Osteocyte (in vitro differentiated cells): ENCODE results near the gene PAX2. TPM values are rescaled to one million over a fixed set of nuclear protein-coding genes. Genes with fewer than 3 reads are reported as not detected.

ENCODE experiments used
- DNase-seq: peaks from one replicate; pipeline ENCODE4 v3.0.0; 2021; ENCODE audit warnings: mixed read lengths; ENCODE audit not compliant: unreplicated experiment; ENCODE audit errors: extremely low spot score
- H3K27ac Mint-ChIP-seq: one replicate; pipeline ENCODE4 v1.8.0; 2021; ENCODE audit warnings: mild to moderate bottlenecking, mixed read lengths; ENCODE audit not compliant: unreplicated experiment
- H3K27me3 Mint-ChIP-seq: one replicate; pipeline ENCODE4 v1.8.0; 2021; ENCODE audit warnings: mixed read lengths; ENCODE audit not compliant: unreplicated experiment
- H3K36me3 Mint-ChIP-seq: one replicate; pipeline ENCODE4 v1.8.0; 2021; ENCODE audit warnings: mixed read lengths; ENCODE audit not compliant: unreplicated experiment
- H3K4me1 Mint-ChIP-seq: one replicate; pipeline ENCODE4 v1.8.0; 2021; ENCODE audit warnings: mixed read lengths; ENCODE audit not compliant: unreplicated experiment
- H3K4me3 Mint-ChIP-seq: one replicate; pipeline ENCODE4 v1.8.0; 2021; ENCODE audit warnings: mild to moderate bottlenecking, moderate library complexity, mixed read lengths; ENCODE audit not compliant: unreplicated experiment
- H3K9me3 Mint-ChIP-seq: one replicate; pipeline ENCODE4 v1.8.0; 2021; ENCODE audit warnings: mixed read lengths; ENCODE audit not compliant: unreplicated experiment
- total RNA-seq: library from RNA; stranded (reverse); gene quantifications from 2 replicates; pipeline ENCODE4 v1.2.1, GENCODE V29; 2021
- TF ChIP-seq, protein P1 (sequence below): fragments of 200-600 bp; sonication (generic); IDR thresholded peaks from 2 replicates; pipeline ENCODE4 v1.5.0; 2021; ENCODE audit warnings: antibody characterized with exemption, mild to moderate bottlenecking, moderate library complexity

PAX2 gene
- total RNA-seq, 1 donor from 2014 or later, result 0.30 TPM

DNA sequence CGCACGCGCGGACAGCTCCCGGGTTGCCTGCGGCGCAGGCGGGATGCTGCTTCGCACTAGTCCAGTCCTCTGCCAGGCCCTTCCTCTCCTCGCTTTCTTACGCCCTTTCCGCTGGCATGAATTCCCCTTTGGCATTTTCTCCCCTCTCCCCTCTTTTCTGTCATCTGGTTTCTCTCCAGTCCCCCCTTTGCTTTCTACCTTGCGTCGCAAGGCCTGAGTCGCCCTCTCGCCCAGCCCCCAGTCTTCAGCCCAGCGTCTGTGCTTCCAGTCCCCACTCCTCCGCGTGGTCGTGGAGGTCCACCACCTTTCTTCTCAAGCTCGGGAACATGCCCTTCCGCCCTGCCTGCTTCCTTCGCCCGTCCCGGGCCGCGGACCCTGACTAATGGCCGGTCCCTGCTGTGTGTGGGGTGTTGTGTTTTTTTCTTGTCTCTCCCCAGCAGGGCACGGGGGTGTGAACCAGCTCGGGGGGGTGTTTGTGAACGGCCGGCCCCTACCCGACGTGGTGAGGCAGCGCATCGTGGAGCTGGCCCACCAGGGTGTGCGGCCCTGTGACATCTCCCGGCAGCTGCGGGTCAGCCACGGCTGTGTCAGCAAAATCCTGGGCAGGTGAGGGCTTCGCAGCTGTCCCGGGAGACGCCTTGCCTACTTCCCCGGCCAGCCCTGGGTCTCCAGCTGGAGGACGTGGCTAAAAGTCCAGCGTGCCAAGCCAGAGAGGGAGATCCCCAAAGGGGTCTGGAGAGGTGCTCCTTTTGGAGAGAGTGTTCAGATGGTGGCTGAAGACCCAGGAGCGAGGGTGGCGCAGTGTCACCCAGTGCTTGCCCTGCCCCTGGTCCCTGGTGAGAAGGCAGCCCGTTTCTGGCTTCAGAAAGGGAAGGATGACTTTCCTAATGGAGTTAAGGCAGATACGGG, 4.2 kb downstream of the PAX2 start:
- Mint-ChIP-seq H3K36me3 (no peaks in the 10 kb centered on the region), H3K4me1 (peaks cover 37% of the 10 kb centered on the region), H3K9me3 (no peaks in the 10 kb centered on the region), H3K27me3 (peaks cover 89% of the 10 kb centered on the region), H3K4me3 (no peak overlapping the region), H3K27ac (no peak overlapping the region)
- no peak for DNase-seq
- TF ChIP-seq, protein P1, sequence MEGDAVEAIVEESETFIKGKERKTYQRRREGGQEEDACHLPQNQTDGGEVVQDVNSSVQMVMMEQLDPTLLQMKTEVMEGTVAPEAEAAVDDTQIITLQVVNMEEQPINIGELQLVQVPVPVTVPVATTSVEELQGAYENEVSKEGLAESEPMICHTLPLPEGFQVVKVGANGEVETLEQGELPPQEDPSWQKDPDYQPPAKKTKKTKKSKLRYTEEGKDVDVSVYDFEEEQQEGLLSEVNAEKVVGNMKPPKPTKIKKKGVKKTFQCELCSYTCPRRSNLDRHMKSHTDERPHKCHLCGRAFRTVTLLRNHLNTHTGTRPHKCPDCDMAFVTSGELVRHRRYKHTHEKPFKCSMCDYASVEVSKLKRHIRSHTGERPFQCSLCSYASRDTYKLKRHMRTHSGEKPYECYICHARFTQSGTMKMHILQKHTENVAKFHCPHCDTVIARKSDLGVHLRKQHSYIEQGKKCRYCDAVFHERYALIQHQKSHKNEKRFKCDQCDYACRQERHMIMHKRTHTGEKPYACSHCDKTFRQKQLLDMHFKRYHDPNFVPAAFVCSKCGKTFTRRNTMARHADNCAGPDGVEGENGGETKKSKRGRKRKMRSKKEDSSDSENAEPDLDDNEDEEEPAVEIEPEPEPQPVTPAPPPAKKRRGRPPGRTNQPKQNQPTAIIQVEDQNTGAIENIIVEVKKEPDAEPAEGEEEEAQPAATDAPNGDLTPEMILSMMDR, result no peak

DNA sequence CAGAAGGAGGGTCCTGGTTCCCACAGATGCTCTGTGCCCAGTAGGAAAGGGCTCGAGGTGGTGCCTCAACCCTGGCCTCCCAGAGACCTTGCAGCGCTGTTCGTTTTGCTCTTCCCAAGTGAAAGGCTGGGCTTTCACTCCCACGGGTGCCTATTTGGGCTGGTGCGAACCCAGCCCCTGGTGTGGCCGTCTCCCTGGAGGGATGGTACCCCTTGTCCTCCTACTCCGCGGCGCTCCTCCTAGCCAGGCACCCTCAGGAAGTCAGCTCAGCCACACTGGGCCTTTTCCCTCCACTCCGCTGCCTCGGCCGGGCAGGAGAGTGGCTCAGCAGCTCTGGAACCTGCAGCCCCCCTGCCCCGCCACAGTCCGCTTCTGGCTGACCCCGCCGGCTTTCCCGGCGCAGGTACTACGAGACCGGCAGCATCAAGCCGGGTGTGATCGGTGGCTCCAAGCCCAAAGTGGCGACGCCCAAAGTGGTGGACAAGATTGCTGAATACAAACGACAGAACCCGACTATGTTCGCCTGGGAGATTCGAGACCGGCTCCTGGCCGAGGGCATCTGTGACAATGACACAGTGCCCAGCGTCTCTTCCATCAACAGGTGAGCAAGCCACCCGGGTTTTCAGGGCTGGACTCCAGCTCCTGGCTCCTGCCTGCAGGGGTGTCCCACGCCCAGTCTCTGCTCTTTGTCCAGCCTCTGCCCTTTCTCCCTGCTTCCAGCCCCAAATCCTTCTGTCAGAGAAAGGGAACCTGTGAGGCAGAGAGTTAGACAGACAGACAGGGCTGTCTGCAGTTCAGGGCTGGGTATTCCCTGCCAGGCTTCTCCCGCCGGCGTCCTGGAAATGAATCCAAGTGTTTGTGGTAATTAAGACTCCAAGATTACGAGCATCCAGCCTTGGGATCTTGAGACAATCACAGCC, 5.2 kb downstream of the PAX2 start:
- Mint-ChIP-seq H3K27me3 (peaks cover 92% of the 10 kb centered on the region), H3K27ac (no peak overlapping the region), H3K36me3 (no peaks in the 10 kb centered on the region), H3K9me3 (no peaks in the 10 kb centered on the region), H3K4me3 (no peak overlapping the region), H3K4me1 (peaks cover 32% of the 10 kb centered on the region)
- TF ChIP-seq, protein P1, result no peak
- no peak for DNase-seq

DNA sequence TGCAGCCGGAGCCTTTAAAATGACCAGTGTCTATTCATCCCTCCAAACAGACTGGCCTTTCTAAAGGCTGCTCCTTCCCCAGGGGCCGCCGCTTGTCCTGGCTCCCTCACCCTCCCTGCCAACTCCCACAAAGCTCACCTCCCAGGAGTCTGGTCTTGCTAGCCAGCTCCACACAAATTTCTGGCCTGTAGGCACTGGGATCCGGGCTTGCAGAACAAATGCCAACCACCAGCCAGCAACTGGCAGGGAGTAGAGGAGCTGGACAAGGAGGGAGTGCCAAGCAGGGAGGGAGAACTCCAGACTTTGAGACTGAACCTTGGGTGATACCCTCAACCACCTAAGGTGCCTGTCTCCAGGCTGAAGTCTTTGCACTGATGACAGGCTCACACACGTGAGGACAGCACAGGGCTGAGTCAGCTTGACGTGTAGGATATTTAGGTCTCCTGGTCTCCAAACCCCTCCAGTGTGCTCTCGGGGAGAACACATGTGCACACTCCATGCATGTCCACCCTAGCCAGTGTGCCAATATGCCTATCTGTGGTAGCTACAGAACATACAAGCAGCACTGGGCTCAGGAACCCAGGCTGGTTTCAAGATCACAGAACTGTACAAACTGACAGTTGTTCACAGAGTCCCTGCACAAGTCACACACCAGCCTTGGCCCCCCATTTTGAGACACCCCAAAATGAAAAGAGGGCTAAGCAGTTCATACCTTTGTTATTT, 6.0 kb downstream of the PAX2 start:
- Mint-ChIP-seq H3K9me3 (no peaks in the 10 kb centered on the region), H3K27me3 (peaks cover 96% of the 10 kb centered on the region), H3K27ac (no peak overlapping the region), H3K4me1 (peaks cover 28% of the 10 kb centered on the region), H3K4me3 (no peak overlapping the region), H3K36me3 (no peaks in the 10 kb centered on the region)
- no peak for DNase-seq
- TF ChIP-seq, protein P1, result no peak

DNA sequence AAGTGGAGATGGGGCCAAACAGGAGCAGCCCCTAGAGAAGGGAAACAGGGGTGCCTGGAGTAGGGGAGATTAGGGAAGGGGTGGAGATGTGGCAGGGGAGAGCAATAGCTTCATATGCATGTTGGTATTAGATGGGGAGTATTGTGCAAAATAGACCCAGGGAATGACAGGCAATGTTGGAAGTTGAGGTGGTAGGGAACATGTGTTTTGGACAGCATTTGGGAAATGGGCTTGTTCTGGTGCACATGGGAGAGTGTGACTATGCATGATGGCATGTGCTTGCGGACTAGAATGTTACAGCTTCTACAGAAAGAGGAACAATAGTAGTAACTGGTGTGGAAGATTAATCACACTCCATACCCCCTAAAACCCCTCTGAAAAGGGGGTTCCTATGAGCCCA, 10.4 kb downstream of the PAX2 start:
- H3K27me3 Mint-ChIP-seq, result peaks cover 96% of the 10 kb centered on the region
- H3K9me3 Mint-ChIP-seq, result no peaks in the 10 kb centered on the region
- DNase-seq, result no peak
- H3K4me3 Mint-ChIP-seq, result no peak overlapping the region
- no peak overlapping the region for H3K27ac Mint-ChIP-seq
- no peaks in the 10 kb centered on the region for H3K36me3 Mint-ChIP-seq
- no peaks in the 10 kb centered on the region for H3K4me1 Mint-ChIP-seq
- TF ChIP-seq, protein P1, result no peak
